Nephron (organoid): ENCODE results near the gene RPS27.
A peak's percentile ranks its signal among the peaks of the same experiment; 100 is the strongest.

Experiments used
- H3K27ac Mint-ChIP-seq, 3 experiments: 2 replicates each; pipeline ENCODE4 v1.8.0; 2020; ENCODE audit warnings: mixed read lengths in 3 of 3, mild to moderate bottlenecking in 2 of 3, moderate library complexity in 1 of 3
- H3K27me3 Mint-ChIP-seq: 2 replicates; pipeline ENCODE4 v1.8.0; 2021; ENCODE audit warnings: low read depth, mild to moderate bottlenecking, moderate library complexity, mixed read lengths
- H3K36me3 Mint-ChIP-seq: 2 replicates; pipeline ENCODE4 v1.8.0; 2020; ENCODE audit warnings: low read depth, mixed read lengths
- H3K4me1 Mint-ChIP-seq: 2 replicates; pipeline ENCODE4 v1.8.0; 2020; ENCODE audit warnings: mixed read lengths
- H3K4me3 Mint-ChIP-seq, 3 experiments: 2 replicates each; pipeline ENCODE4 v1.8.0; 2020; ENCODE audit warnings: mild to moderate bottlenecking in 3 of 3, mixed read lengths in 3 of 3, moderate library complexity in 2 of 3
- H3K9me3 Mint-ChIP-seq: 2 replicates; pipeline ENCODE4 v1.8.0; 2020; ENCODE audit warnings: mixed read lengths
- CTCF ChIP-seq, 3 experiments: fragments of 200-600 bp; sonication (generic); IDR thresholded peaks; one replicate each; pipeline ENCODE4 v1.5.0; 2021; ENCODE audit warnings: antibody characterized with exemption in 3 of 3; ENCODE audit not compliant: unreplicated experiment in 3 of 3

Gene RPS27

GRCh38 chr1:153958961-153959260 lies 31.7 kb upstream of the RPS27 start:
- Mint-ChIP-seq H3K4me3 (peak overlapping the region; percentile 93 to 98 (median 97)), H3K4me1 (peaks cover 49% of the 10 kb centered on the region), H3K36me3 (peaks cover 21% of the 10 kb centered on the region), H3K27ac (peak overlapping the region; percentile 60 to 89 (median 87)), H3K9me3 (no peaks in the 10 kb centered on the region), H3K27me3 (no peaks in the 10 kb centered on the region)
- TF ChIP-seq CTCF (IDR thresholded peaks at IDR 0.05; ENCODE audit: unreplicated experiment in 3 of 3): no peak

- H3K9me3 Mint-ChIP-seq: no peaks in the 10 kb centered on the region
- no peaks in the 10 kb centered on the region for H3K27me3 Mint-ChIP-seq
- peak overlapping the region; percentile 93 to 98 (median 97) for H3K4me3 Mint-ChIP-seq
- H3K4me1 Mint-ChIP-seq: peaks cover 50% of the 10 kb centered on the region
- no peak for TF ChIP-seq CTCF (IDR thresholded peaks at IDR 0.05; ENCODE audit: unreplicated experiment in 3 of 3)
- H3K36me3 Mint-ChIP-seq: peaks cover 15% of the 10 kb centered on the region
- H3K27ac Mint-ChIP-seq: peak overlapping the region; percentile 60 to 87 (median 87)
Measured at GRCh38 chr1:153959454-153959853, 31.1 kb upstream of the RPS27 start.

- no peak for TF ChIP-seq CTCF (IDR thresholded peaks at IDR 0.05; ENCODE audit: unreplicated experiment in 3 of 3)
- Mint-ChIP-seq H3K36me3 (peaks cover 14% of the 10 kb centered on the region), H3K27me3 (no peaks in the 10 kb centered on the region), H3K4me1 (peaks cover 50% of the 10 kb centered on the region), H3K27ac (peak overlapping the region in 2 of 3 experiments; percentile 60 to 71), H3K9me3 (no peaks in the 10 kb centered on the region), H3K4me3 (peak overlapping the region; percentile 85 to 98 (median 86))
Measured at GRCh38 chr1:153960206-153960605, 30.4 kb upstream of the RPS27 start.

GRCh38 chr1:153961421-153961820 lies 29.1 kb upstream of the RPS27 start:
- Mint-ChIP-seq H3K4me3 (peak overlapping the region; percentile 85 to 92 (median 86)), H3K4me1 (peaks cover 55% of the 10 kb centered on the region), H3K36me3 (peaks cover 14% of the 10 kb centered on the region), H3K27me3 (no peaks in the 10 kb centered on the region), H3K27ac (peak overlapping the region; percentile 37 to 94 (median 79)), H3K9me3 (no peaks in the 10 kb centered on the region)
- no peak for TF ChIP-seq CTCF (IDR thresholded peaks at IDR 0.05; ENCODE audit: unreplicated experiment in 3 of 3)

GRCh38 chr1:153962088-153963029 lies 28.2 kb upstream of the RPS27 start:
- Mint-ChIP-seq H3K4me1 (peaks cover 52% of the 10 kb centered on the region), H3K36me3 (peaks cover 14% of the 10 kb centered on the region), H3K27me3 (no peaks in the 10 kb centered on the region), H3K4me3 (peak overlapping the region; percentile 85 to 92 (median 86)), H3K27ac (peak overlapping the region; percentile 77 to 98 (median 94)), H3K9me3 (no peaks in the 10 kb centered on the region)
- TF ChIP-seq CTCF (IDR thresholded peaks at IDR 0.05; ENCODE audit: unreplicated experiment in 3 of 3): no peak
